Stimulated activated CD4-positive, alpha-beta T cell treated with anti-CD3 and anti-CD28 coated beads, Interleukin-1b, Interleukin-23, amount 100 ng/mL, for 48 hours (primary cell): ENCODE measurements around the gene DCLK2.

Source experiments
- DNase-seq: peaks from one replicate; pipeline ENCODE4 v3.0.0-alpha.2; 2020

The DCLK2 gene

GRCh38 chr4:150283689-150284088 is 205.4 kb downstream of the DCLK2 start:
- DNase-seq, result no peak

GRCh38 chr4:150286656-150287055 is 208.4 kb downstream of the DCLK2 start:
- DNase-seq, result no peak

GRCh38 chr4:150289198-150289597 is 211.0 kb downstream of the DCLK2 start:
- DNase-seq, result no peak

GRCh38 chr4:150289881-150290280 is 211.6 kb downstream of the DCLK2 start:
- DNase-seq, result no peak

- peak; percentile 4 for DNase-seq
Observed at GRCh38 chr4:150297861-150298474, 219.7 kb downstream of the DCLK2 start.

GRCh38 chr4:150299816-150300215 is 221.6 kb downstream of the DCLK2 start:
- DNase-seq, result no peak

GRCh38 chr4:150302553-150302952 is 224.3 kb downstream of the DCLK2 start:
- DNase-seq, result peak; percentile 39

GRCh38 chr4:150305995-150306394 is 227.8 kb downstream of the DCLK2 start:
- DNase-seq, result no peak

GRCh38 chr4:150306719-150307118 is 228.5 kb downstream of the DCLK2 start:
- no peak for DNase-seq
